Neural progenitor cell (in vitro differentiated cells): ENCODE data around the gene TPRX1. TPM values are rescaled to one million over a fixed set of nuclear protein-coding genes. Genes with fewer than 3 reads are reported as not detected.
"Not testable (repeated sequence)": the region's sequence is repeated elsewhere in the genome, so short reads cannot be mapped to it uniquely, and the experiment has no call there.

Experiments used
- DNase-seq: peaks from one replicate; pipeline ENCODE4 v3.0.0-alpha.2; 2016; ENCODE audit warnings: low spot score
- H2AFZ ChIP-seq: fragments of 200-600 bp; sonication (generic); replicated peaks from 2 replicates; pipeline ENCODE4 v1.6.1; 2016; ENCODE audit warnings: antibody characterized with exemption
- H3F3A ChIP-seq: fragments of 200-600 bp; sonication (generic); 2 replicates; pipeline ENCODE4 v1.6.1; 2016; ENCODE audit warnings: antibody characterized with exemption, low read depth
- H3K27ac ChIP-seq: fragments of 200-600 bp; sonication (generic); 2 replicates; pipeline ENCODE4 v1.5.1; 2016; ENCODE audit warnings: mild to moderate bottlenecking
- H3K27me3 ChIP-seq: fragments of 200-600 bp; sonication (generic); 2 replicates; pipeline ENCODE4 v1.6.1; 2016; ENCODE audit warnings: mild to moderate bottlenecking, moderate library complexity
- H3K36me3 ChIP-seq: fragments of 200-600 bp; sonication (generic); 2 replicates; pipeline ENCODE4 v1.5.1; 2016
- H3K4me1 ChIP-seq: fragments of 200-600 bp; sonication (generic); 2 replicates; pipeline ENCODE4 v1.6.1; 2016; ENCODE audit warnings: mixed run types
- H3K4me2 ChIP-seq: fragments of 200-600 bp; sonication (generic); 2 replicates; pipeline ENCODE4 v1.6.1; 2016
- H3K4me3 ChIP-seq: fragments of 200-600 bp; sonication (generic); 2 replicates; pipeline ENCODE4 v1.5.1; 2016
- H3K79me2 ChIP-seq: fragments of 200-600 bp; sonication (generic); 2 replicates; pipeline ENCODE4 v1.6.1; 2016; ENCODE audit warnings: low read depth
- H3K9ac ChIP-seq: fragments of 200-600 bp; sonication (generic); 2 replicates; pipeline ENCODE4 v1.6.1; 2016
- H3K9me3 ChIP-seq: fragments of 200-600 bp; sonication (generic); 2 replicates; pipeline ENCODE4 v1.5.1; 2016; ENCODE audit warnings: low read depth
- H4K20me1 ChIP-seq: fragments of 200-600 bp; sonication (generic); 2 replicates; pipeline ENCODE4 v1.6.1; 2016; ENCODE audit warnings: low read depth
- H3K27ac Mint-ChIP-seq: 3 replicates; pipeline ENCODE4 v1.8.0; 2021; ENCODE audit warnings: mixed read lengths
- H3K27me3 Mint-ChIP-seq: 2 replicates; pipeline ENCODE4 v1.8.0; 2022; ENCODE audit warnings: low read depth, mild to moderate bottlenecking, inconsistent platforms, moderate library complexity, mixed read lengths; ENCODE audit not compliant: insufficient read depth
- H3K36me3 Mint-ChIP-seq: 3 replicates; pipeline ENCODE4 v1.8.0; 2021; ENCODE audit warnings: mixed read lengths
- H3K4me1 Mint-ChIP-seq: 3 replicates; pipeline ENCODE4 v1.8.0; 2021; ENCODE audit warnings: mixed read lengths
- H3K4me3 Mint-ChIP-seq: 3 replicates; pipeline ENCODE4 v1.8.0; 2021; ENCODE audit warnings: mild to moderate bottlenecking, moderate library complexity, mixed read lengths
- H3K9me3 Mint-ChIP-seq: 3 replicates; pipeline ENCODE4 v1.8.0; 2020; ENCODE audit warnings: mixed read lengths
- CTCF ChIP-seq: fragments of 200-600 bp; sonication (generic); IDR thresholded peaks from 2 replicates; pipeline ENCODE4 v1.5.1; 2017; ENCODE audit warnings: antibody characterized with exemption, mild to moderate bottlenecking
- EZH2 ChIP-seq: fragments of 200-600 bp; sonication (generic); IDR thresholded peaks from 2 replicates; pipeline ENCODE4 v1.6.1; 2017; ENCODE audit warnings: antibody characterized with exemption, mild to moderate bottlenecking, moderate library complexity
- EZH2phosphoT487 ChIP-seq: fragments of 200-600 bp; sonication (generic); IDR thresholded peaks from 2 replicates; pipeline ENCODE4 v1.6.1; 2017; ENCODE audit warnings: antibody characterized with exemption
- total RNA-seq: library from RNA; depleted of rRNA; stranded (reverse); fragments of >200 nt; gene quantifications from 2 replicates; pipeline ENCODE4 v1.2.3, GENCODE V29; 2015; ENCODE audit warnings: low replicate concordance

Gene TPRX1
- total RNA-seq, 1 donor from 2014 or later, result not detected

DNA sequence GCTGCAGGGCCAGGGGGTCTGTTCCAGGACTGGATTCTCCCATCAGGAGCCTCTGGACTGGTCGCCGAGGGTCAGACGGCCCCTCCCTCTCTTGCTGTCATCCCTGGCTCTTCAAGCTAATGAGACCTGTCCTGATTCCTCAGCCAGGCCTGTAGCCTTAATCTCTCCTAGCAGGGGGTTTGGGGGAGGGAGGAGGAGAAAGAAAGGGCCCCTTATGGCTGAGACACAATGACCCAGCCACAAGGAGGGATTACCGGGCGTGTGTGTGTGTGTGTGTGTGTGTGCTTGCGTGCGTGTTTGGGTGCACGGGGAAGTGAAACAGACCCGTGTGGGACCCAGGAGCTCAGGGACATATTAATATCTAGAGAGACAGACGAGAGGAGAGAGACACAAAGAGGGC, 15.5 kb upstream of the TPRX1 start:
- peaks cover 7% of the 10 kb centered on the region for H3K9me3 Mint-ChIP-seq
- peaks cover 16% of the 10 kb centered on the region for H3K27me3 Mint-ChIP-seq
- Histone ChIP-seq H3K36me3 (no peaks in the 10 kb centered on the region), H3K4me2 (peak overlapping the region; percentile 82), H3K4me1 (peaks cover 42% of the 10 kb centered on the region), H3K27ac (peak overlapping the region; percentile 54), H3K27me3 (no peaks in the 10 kb centered on the region), H3K9ac (no peak overlapping the region), H3F3A (peaks cover 49% of the 10 kb centered on the region), H3K4me3 (peak overlapping the region; percentile 28), H2AFZ (peak overlapping the region; percentile 38), H3K9me3 (no peaks in the 10 kb centered on the region), H4K20me1 (no peaks in the 10 kb centered on the region), H3K79me2 (no peaks in the 10 kb centered on the region)
- peak; percentile 95 for DNase-seq
- H3K4me3 Mint-ChIP-seq, result peak overlapping the region; percentile 69
- peaks cover 47% of the 10 kb centered on the region for H3K4me1 Mint-ChIP-seq
- H3K36me3 Mint-ChIP-seq, result no peaks in the 10 kb centered on the region
- TF ChIP-seq CTCF, result no peak
- no peak for TF ChIP-seq EZH2phosphoT487
- no peak for TF ChIP-seq EZH2
- peak overlapping the region; percentile 93 for H3K27ac Mint-ChIP-seq

DNA sequence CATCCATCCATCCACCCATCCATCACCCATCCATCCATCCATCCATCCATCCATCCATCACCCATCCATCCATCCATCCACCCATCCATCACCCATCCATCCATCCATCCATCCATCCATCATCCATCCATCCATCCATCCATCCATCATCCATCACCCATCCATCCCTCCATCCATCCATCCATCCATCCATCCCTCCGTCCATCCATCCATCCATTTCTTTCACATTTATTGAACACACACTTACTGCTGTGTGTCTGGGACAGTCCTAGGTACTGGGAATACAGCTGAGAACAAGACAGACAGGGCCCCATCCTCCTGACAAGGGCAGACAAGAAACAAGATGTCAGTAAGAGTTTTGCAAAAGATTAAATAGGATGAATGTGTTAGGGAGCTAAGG, 13.9 kb upstream of the TPRX1 start:
- not testable (repeated sequence) for H3K9me3 Mint-ChIP-seq, H3K27me3 ChIP-seq, H3K36me3 Mint-ChIP-seq, H3K27ac Mint-ChIP-seq, H3K4me2 ChIP-seq, H3K9me3 ChIP-seq, H3K9ac ChIP-seq, H3K27ac ChIP-seq, DNase-seq, H3K79me2 ChIP-seq, H3K4me3 ChIP-seq, H3K36me3 ChIP-seq, H4K20me1 ChIP-seq, H2AFZ ChIP-seq
- Mint-ChIP-seq H3K4me3 (peak overlapping the region; percentile 64), H3K27me3 (peaks cover 16% of the 10 kb centered on the region), H3K4me1 (peaks cover 46% of the 10 kb centered on the region)
- peaks cover 61% of the 10 kb centered on the region for H3F3A ChIP-seq
- peaks cover 53% of the 10 kb centered on the region for H3K4me1 ChIP-seq

DNA sequence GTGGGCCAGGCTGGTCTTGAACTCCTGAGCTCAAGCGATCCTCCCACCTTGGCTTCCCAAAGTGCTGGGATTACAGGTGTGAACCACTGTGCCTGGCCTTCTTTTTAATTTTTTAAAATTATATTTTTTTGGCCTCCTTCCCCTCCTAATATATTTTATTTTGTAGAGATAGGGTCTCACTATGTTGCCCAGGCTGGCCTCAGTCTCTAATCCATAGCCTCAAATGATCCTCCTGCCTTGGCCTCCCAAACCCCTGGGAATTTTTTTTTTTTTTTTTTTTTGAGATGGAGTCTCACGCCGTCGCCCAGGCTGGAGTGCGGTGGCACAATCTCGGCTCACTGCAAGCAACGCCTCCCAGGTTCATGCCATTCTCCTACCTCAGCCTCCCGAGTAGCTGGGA, 11.9 kb upstream of the TPRX1 start:
- not testable (repeated sequence) for H3K4me3 ChIP-seq, H3K27ac ChIP-seq, H3K9me3 Mint-ChIP-seq, H3K4me3 Mint-ChIP-seq, H4K20me1 ChIP-seq, H3K36me3 Mint-ChIP-seq, H3K9me3 ChIP-seq, H3K36me3 ChIP-seq, H3K4me2 ChIP-seq, H3K27ac Mint-ChIP-seq, H2AFZ ChIP-seq, H3K27me3 ChIP-seq, H3K9ac ChIP-seq, DNase-seq, H3K79me2 ChIP-seq
- Mint-ChIP-seq H3K4me1 (peaks cover 28% of the 10 kb centered on the region), H3K27me3 (peaks cover 16% of the 10 kb centered on the region)
- Histone ChIP-seq H3F3A (peaks cover 43% of the 10 kb centered on the region), H3K4me1 (peaks cover 34% of the 10 kb centered on the region)

GRCh38 chr19:47813995-47814328, 9.6 kb upstream of the TPRX1 start:
- TF ChIP-seq CTCF (no peak), EZH2 (no peak), EZH2phosphoT487 (no peak)
- H3K36me3 ChIP-seq, result no peaks in the 10 kb centered on the region
- no peak overlapping the region for H2AFZ ChIP-seq
- no peaks in the 10 kb centered on the region for H3K9me3 ChIP-seq
- H3K27ac ChIP-seq, result no peak overlapping the region
- H4K20me1 ChIP-seq, result no peaks in the 10 kb centered on the region
- DNase-seq, result no peak
- Mint-ChIP-seq H3K36me3 (no peaks in the 10 kb centered on the region), H3K27me3 (peaks cover 10% of the 10 kb centered on the region), H3K4me3 (no peak overlapping the region), H3K9me3 (peaks cover 3% of the 10 kb centered on the region), H3K4me1 (peaks cover 8% of the 10 kb centered on the region), H3K27ac (no peak overlapping the region)
- no peaks in the 10 kb centered on the region for H3K27me3 ChIP-seq
- no peak overlapping the region for H3K4me3 ChIP-seq
- H3K9ac ChIP-seq, result no peak overlapping the region
- H3K79me2 ChIP-seq, result no peaks in the 10 kb centered on the region
- peak overlapping the region; percentile 44 for H3K4me2 ChIP-seq
- peaks cover 12% of the 10 kb centered on the region for H3K4me1 ChIP-seq
- H3F3A ChIP-seq, result peaks cover 28% of the 10 kb centered on the region
